ENCODE data around the gene TRIP6. TPM values are rescaled to one million over a fixed set of nuclear protein-coding genes. Genes with fewer than 3 reads are reported as not detected.

TRIP6 gene
- total and polyA plus RNA-seq, 2 of the 8 experiments (the other 6 are each of a cell fraction or from before 2014, with no cell fraction given) = 88.4 to 103 TPM

GRCh38 chr7:100823140-100823525 is 44.1 kb upstream of the TRIP6 start:
- H3K9ac ChIP-seq (replicated peaks in 1 of 4; ENCODE audit: extremely low read depth in 1 of 4, low read depth in 3 of 4, low read length in 3 of 4) = no peak overlapping the region
- H3K27me3 ChIP-seq (replicated peaks in 1 of 4; ENCODE audit: control insufficient read depth in 3 of 4, extremely low read depth in 1 of 4, insufficient read depth in 3 of 4, low read length in 3 of 4) = no peaks in the 10 kb centered on the region
- CTCF ChIA-PET (ENCODE audit: partially characterized antibody) = interaction anchor here (0.9 to 5.2 kb wide), 6 partner anchors 13 to 118 kb away, joined by 3 to 48 read pairs (median 6); partner anchors contain the start of genes POP7 and SLC12A9
- H2AFZ ChIP-seq (ENCODE audit: low read length) = no peak overlapping the region
- H2BK120ac ChIP-seq (replicated peaks; ENCODE audit: low read depth, low read length) = no peak overlapping the region
- no peak overlapping the region for H3K4ac ChIP-seq (replicated peaks; ENCODE audit: insufficient read length, low read depth, low read length)
- H4K5ac ChIP-seq (ENCODE audit: insufficient read length, low read depth, low read length) = no peak overlapping the region
- 0 out of 2 replicates have a peak overlapping the region, but pooled peaks have one; percentile 16 for H4K8ac ChIP-seq (ENCODE audit: extremely low read depth, insufficient read depth, low read length)
- H2BK15ac ChIP-seq (ENCODE audit: low read length) = no peak overlapping the region
- no peak for FAIRE-seq
- no peak overlapping the region for H2BK12ac ChIP-seq (ENCODE audit: low read depth, low read length)
- H4K91ac ChIP-seq (replicated peaks; ENCODE audit: insufficient read length, low read length) = no peak overlapping the region
- H3K56ac ChIP-seq (replicated peaks; ENCODE audit: insufficient read length, low read depth, low read length) = no peak overlapping the region
- WGBS, 2 experiments (ENCODE audit: extremely low coverage in 1 of 2, insufficient coverage in 1 of 2, insufficient read length in 1 of 2, insufficient replicate concordance in 2 of 2, low coverage in 1 of 2, low lambda C conversion rate in 2 of 2, missing lambda C conversion rate in 1 of 2) = 97 to 100% methylated on average over 1 to 7 of the region's 7 CpGs
- H3K23me2 ChIP-seq (ENCODE audit: low read depth, low read length) = peaks cover 15% of the 10 kb centered on the region; the same call in 1 of the 2 replicates
- no peaks in the 10 kb centered on the region for H3K9me3 ChIP-seq (ENCODE audit: insufficient read depth in 2 of 2, low read depth in 1 of 2, low read length in 1 of 2)
- H2AK5ac ChIP-seq (ENCODE audit: low read depth, low read length) = no peak overlapping the region
- H3K4me2 ChIP-seq (ENCODE audit: insufficient read depth in 1 of 2, low read depth in 2 of 2, low read length in 2 of 2) = no peak overlapping the region
- no peak overlapping the region for H3K23ac ChIP-seq (ENCODE audit: insufficient read length)
- H2BK20ac ChIP-seq (ENCODE audit: low read length) = no peak overlapping the region
- H3K36me3 ChIP-seq (ENCODE audit: control insufficient read depth in 2 of 4, insufficient read depth in 4 of 4, low read length in 3 of 4) = peaks cover 24 to 56% (median 48%) of the 10 kb centered on the region in 4 experiments; a peak in 7 of 8 replicates
- peaks cover 7 to 38% of the 10 kb centered on the region in 2 experiments for H3K79me2 ChIP-seq (ENCODE audit: control insufficient read depth in 1 of 2, insufficient read depth in 2 of 2, low read length in 2 of 2)
- H3K4me3 ChIP-seq (ENCODE audit: extremely low read depth in 1 of 4, insufficient read depth in 2 of 4, low read depth in 3 of 4, low read length in 4 of 4) = no peak overlapping the region
- no peak overlapping the region for H3K27ac ChIP-seq (ENCODE audit: low read depth, low read length)
- H3K14ac ChIP-seq (ENCODE audit: insufficient read length) = no peak overlapping the region
- no peak overlapping the region for H2BK5ac ChIP-seq (ENCODE audit: low read depth, low read length)
- peaks cover 0 to 11% (median 7%) of the 10 kb centered on the region in 4 experiments; a peak in 6 of 7 replicates for H3K4me1 ChIP-seq (replicated peaks in 1 of 4; ENCODE audit: control insufficient read depth in 3 of 4, insufficient read depth in 4 of 4, low read length in 3 of 4)
- POLR2A ChIA-PET (ENCODE audit: partially characterized antibody) = interaction anchor here (0.9 to 1.9 kb wide), 3 partner anchors 14 to 140 kb away, joined by 3 to 8 read pairs (median 3); no protein-coding TSS in a partner anchor
- no peak for DNase-seq (ENCODE audit: low read depth in 1 of 2, low spot score in 2 of 2)
- peaks cover 14 to 25% of the 10 kb centered on the region in 2 experiments for H4K20me1 ChIP-seq (replicated peaks in 1 of 2; ENCODE audit: control insufficient read depth in 1 of 2, insufficient read depth in 2 of 2, low read length in 2 of 2)
- no peak overlapping the region for H3K18ac ChIP-seq (ENCODE audit: extremely low read depth, low read length)
- H3K79me1 ChIP-seq (ENCODE audit: low read depth, low read length) = peaks cover 5% of the 10 kb centered on the region; the same call in 1 of the 2 replicates
- TF ChIP-seq CEBPB (IDR thresholded peaks at IDR 0.05; ENCODE audit: low read depth, low read length) (no peak), SP4 (IDR thresholded peaks at IDR 0.05; ENCODE audit: low read length) (no peak), RXRA (IDR thresholded peaks at IDR 0.05; ENCODE audit: insufficient read depth, low read depth, low read length) (no peak), EP300 (IDR thresholded peaks at IDR 0.05; ENCODE audit: borderline replicate concordance in 1 of 2, low read depth in 2 of 2, low read length in 2 of 2) (no peak), GABPA (IDR thresholded peaks at IDR 0.05; ENCODE audit: borderline replicate concordance, insufficient read depth, low read length) (no peak), SP2 (IDR thresholded peaks at IDR 0.05; ENCODE audit: low read length) (no peak), KDM4A (IDR thresholded peaks at IDR 0.05; ENCODE audit: low read depth, low read length, severe bottlenecking) (no peak), KDM1A (IDR thresholded peaks at IDR 0.05; ENCODE audit: borderline replicate concordance, low read length) (no peak), JUND (IDR thresholded peaks at IDR 0.05; ENCODE audit: low read length) (no peak), CHD1 (IDR thresholded peaks at IDR 0.05; ENCODE audit: low read depth, low read length) (no peak), ZNF274 (IDR thresholded peaks at IDR 0.05; ENCODE audit: borderline replicate concordance, extremely low read depth, low read length) (no peak), BACH1 (IDR thresholded peaks at IDR 0.05; ENCODE audit: low read length) (no peak), FOSL1 (IDR thresholded peaks at IDR 0.05; ENCODE audit: insufficient read depth, low read depth, low read length) (no peak), KDM5A (IDR thresholded peaks at IDR 0.05; ENCODE audit: low read length) (no peak)
